Subcutaneous abdominal adipose tissue (tissue), 5 donors: Measurements from ENCODE around the gene SYNPO2L.

Experiments used
- H3K27ac ChIP-seq: one replicate; pipeline ENCODE4 v1.7.0; 2013; ENCODE audit warnings: low read depth, mild to moderate bottlenecking, inconsistent platforms, low read length, moderate library complexity
- H3K27me3 ChIP-seq, 5 donors: one replicate each; pipeline ENCODE4 v1.7.0; 2013; ENCODE audit warnings: low read length in 5 of 5, inconsistent platforms in 1 of 5; ENCODE audit not compliant: control insufficient read depth in 5 of 5, insufficient read depth in 4 of 5
- H3K36me3 ChIP-seq, 5 donors: one replicate each; pipeline ENCODE4 v1.7.0; 2013; ENCODE audit warnings: low read length in 5 of 5; ENCODE audit not compliant: control insufficient read depth in 5 of 5, insufficient read depth in 5 of 5
- H3K4me1 ChIP-seq, 5 donors: one replicate each; pipeline ENCODE4 v1.7.0; 2013; ENCODE audit warnings: low read length in 5 of 5, mild to moderate bottlenecking in 3 of 5, moderate library complexity in 1 of 5; ENCODE audit not compliant: control insufficient read depth in 5 of 5, insufficient read depth in 5 of 5
- H3K4me3 ChIP-seq, 5 donors: one replicate each; pipeline ENCODE4 v1.7.0; 2013; ENCODE audit warnings: low read length in 5 of 5, low read depth in 1 of 5
- H3K9ac ChIP-seq, 5 donors: one replicate each; pipeline ENCODE4 v1.7.0; 2013; ENCODE audit warnings: low read length in 5 of 5, mild to moderate bottlenecking in 4 of 5, moderate library complexity in 3 of 5
- H3K9me3 ChIP-seq, 5 donors: one replicate each; pipeline ENCODE4 v1.7.0; 2013; ENCODE audit warnings: low read length in 5 of 5; ENCODE audit not compliant: control insufficient read depth in 5 of 5
- donor health status: healthy.
- donor health status: healthy.
- donor health status: healthy.
- donor health status: healthy.
- donor health status: healthy.

Gene SYNPO2L

DNA sequence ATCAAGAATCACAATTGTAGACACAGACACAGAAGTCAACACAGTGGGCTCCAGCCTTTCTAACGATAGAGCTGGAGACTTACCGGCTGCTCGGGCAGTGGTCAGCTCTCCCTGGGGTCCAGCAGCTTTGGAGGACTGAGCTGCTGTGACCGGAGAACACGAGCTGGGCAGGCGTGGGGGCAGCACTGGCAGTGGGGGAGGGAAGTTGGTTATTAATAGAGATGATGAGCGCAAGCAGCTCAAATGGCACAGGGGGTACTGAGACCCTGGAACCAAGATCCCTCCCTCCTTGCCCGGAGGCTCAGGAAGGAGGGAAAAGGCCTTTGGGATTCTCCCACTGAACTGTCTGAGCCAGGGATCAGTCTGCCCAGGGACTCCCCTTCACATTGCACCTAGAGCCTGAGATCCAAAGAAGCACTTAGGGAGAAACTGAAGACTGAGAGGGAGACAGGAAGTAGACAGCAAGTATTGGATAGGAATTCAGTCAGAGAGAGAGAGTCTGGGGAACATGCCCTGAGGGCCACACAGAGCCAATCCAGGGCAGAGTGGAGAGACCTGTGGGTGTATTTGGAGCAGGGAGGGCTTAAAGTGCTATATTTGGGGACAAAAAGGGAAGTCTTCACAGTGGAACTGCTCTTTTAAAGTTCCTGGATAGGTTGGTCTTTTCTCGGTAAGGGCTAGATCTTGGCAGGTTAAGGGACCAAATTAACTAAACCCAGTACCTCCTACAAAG lies 14.3 kb downstream of the SYNPO2L start, which contains the start of gene MYOZ1:
TSS of gene MYOZ1 (minus strand) at position 147 of the 733 bp plus-strand sequence. CDS start 1,457 bp downstream, outside the sequence.
- Histone ChIP-seq H3K27me3 (peaks cover 0 to 4% (median 0%) of the 10 kb centered on the region in 5 donors), H3K9ac (no peak within 1 kb of the TSS), H3K4me1 (peaks cover 0 to 10% (median 3%) of the 10 kb centered on the region in 5 donors), H3K27ac (no peak within 1 kb of the TSS), H3K9me3 (no peaks in the 10 kb centered on the region), H3K4me3 (no peak within 1 kb of the TSS), H3K36me3 (no peaks in the 10 kb centered on the region)

- Histone ChIP-seq H3K9ac (no peak overlapping the region), H3K9me3 (no peaks in the 10 kb centered on the region), H3K4me1 (peaks cover 0 to 10% (median 3%) of the 10 kb centered on the region in 5 donors), H3K27ac (no peak overlapping the region), H3K36me3 (no peaks in the 10 kb centered on the region), H3K27me3 (peaks cover 0 to 4% (median 0%) of the 10 kb centered on the region in 5 donors), H3K4me3 (no peak overlapping the region)
Measured at GRCh38 chr10:73639286-73639685, 16.5 kb downstream of the SYNPO2L start.

GRCh38 chr10:73635781-73636180 lies 20.0 kb downstream of the SYNPO2L start:
- Histone ChIP-seq H3K27me3 (peaks cover 0 to 4% (median 0%) of the 10 kb centered on the region in 5 donors), H3K9me3 (no peaks in the 10 kb centered on the region), H3K27ac (no peak overlapping the region), H3K36me3 (no peaks in the 10 kb centered on the region), H3K9ac (no peak overlapping the region), H3K4me1 (peaks cover 0 to 5% (median 0%) of the 10 kb centered on the region in 5 donors), H3K4me3 (no peak overlapping the region)

DNA sequence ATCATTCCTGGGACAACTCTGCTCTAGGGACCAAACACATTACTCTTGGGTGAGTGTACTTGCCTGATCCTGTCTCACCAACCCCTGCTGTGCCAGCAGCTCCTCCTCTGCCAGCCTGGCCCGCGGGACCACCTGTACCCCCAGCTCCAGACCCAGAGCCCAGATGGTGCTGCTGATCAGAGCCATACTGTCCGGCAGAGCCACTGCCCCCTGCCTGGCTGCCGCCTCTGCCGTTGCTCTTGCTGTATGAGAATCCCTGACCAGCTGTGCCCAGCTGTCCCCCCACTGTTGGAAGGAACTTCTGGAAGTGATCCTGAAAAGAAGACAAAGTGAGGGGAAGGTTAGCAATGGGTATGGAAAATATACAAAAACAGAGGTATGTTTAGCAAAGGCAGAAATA lies 21.4 kb downstream of the SYNPO2L start:
- no peak overlapping the region for H3K4me3 ChIP-seq
- no peaks in the 10 kb centered on the region for H3K9me3 ChIP-seq

DNA sequence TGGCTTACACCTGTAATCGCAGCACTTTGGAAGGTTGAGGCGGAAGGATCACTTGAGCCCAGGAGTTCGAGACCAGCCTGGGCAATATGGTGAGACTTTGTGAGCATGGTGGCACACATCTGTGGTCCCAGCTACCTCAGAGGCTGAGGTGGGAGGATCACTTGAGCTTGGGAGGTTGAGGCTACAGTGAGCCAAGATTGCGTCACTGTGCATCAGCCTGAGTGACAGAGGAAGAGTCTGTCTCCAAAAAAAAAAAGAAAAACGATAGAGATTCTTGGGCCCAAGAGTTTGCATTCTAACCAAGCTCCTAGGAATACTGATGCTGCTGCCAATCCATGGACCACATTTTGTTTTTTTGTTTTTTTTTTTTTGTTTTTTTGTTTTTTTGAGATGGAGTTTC lies 26.7 kb downstream of the SYNPO2L start:
- H3K4me1 ChIP-seq, result peaks cover 0 to 18% (median 11%) of the 10 kb centered on the region in 5 donors
- H3K36me3 ChIP-seq, result no peaks in the 10 kb centered on the region
- peaks cover 0 to 3% (median 0%) of the 10 kb centered on the region in 5 donors for H3K27me3 ChIP-seq
- no peak overlapping the region for H3K4me3 ChIP-seq
- H3K9me3 ChIP-seq, result no peaks in the 10 kb centered on the region
- H3K9ac ChIP-seq, result no peak overlapping the region
- no peak overlapping the region for H3K27ac ChIP-seq

More for the DNA sequence above, 21.4 kb downstream of the SYNPO2L start:
- Histone ChIP-seq H3K4me1 (no peaks in the 10 kb centered on the region), H3K9ac (no peak overlapping the region), H3K27me3 (peaks cover 0 to 3% (median 0%) of the 10 kb centered on the region in 5 donors), H3K36me3 (no peaks in the 10 kb centered on the region), H3K27ac (no peak overlapping the region)

GRCh38 chr10:73628405-73628804 lies 27.4 kb downstream of the SYNPO2L start:
- peaks cover 0 to 18% (median 11%) of the 10 kb centered on the region in 5 donors for H3K4me1 ChIP-seq
- H3K27me3 ChIP-seq, result no peaks in the 10 kb centered on the region
- H3K27ac ChIP-seq, result no peak overlapping the region
- no peaks in the 10 kb centered on the region for H3K9me3 ChIP-seq
- no peaks in the 10 kb centered on the region for H3K36me3 ChIP-seq
- no peak overlapping the region for H3K4me3 ChIP-seq
- H3K9ac ChIP-seq, result no peak overlapping the region

GRCh38 chr10:73627300-73627699 lies 28.5 kb downstream of the SYNPO2L start:
- Histone ChIP-seq H3K36me3 (no peaks in the 10 kb centered on the region), H3K9ac (no peak overlapping the region), H3K27ac (no peak overlapping the region), H3K27me3 (no peaks in the 10 kb centered on the region), H3K9me3 (no peaks in the 10 kb centered on the region), H3K4me3 (no peak overlapping the region), H3K4me1 (peaks cover 0 to 18% (median 11%) of the 10 kb centered on the region in 5 donors)

GRCh38 chr10:73625884-73626752 lies 29.7 kb downstream of the SYNPO2L start:
- peak overlapping the region; percentile 42 for H3K27ac ChIP-seq
- peak overlapping the region; percentile 77 to 96 (median 82) for H3K4me3 ChIP-seq
- no peaks in the 10 kb centered on the region for H3K27me3 ChIP-seq
- peaks cover 0 to 18% (median 11%) of the 10 kb centered on the region in 5 donors for H3K4me1 ChIP-seq
- no peaks in the 10 kb centered on the region for H3K9me3 ChIP-seq
- peak overlapping the region; percentile 22 to 87 (median 72) for H3K9ac ChIP-seq
- H3K36me3 ChIP-seq, result no peaks in the 10 kb centered on the region

DNA sequence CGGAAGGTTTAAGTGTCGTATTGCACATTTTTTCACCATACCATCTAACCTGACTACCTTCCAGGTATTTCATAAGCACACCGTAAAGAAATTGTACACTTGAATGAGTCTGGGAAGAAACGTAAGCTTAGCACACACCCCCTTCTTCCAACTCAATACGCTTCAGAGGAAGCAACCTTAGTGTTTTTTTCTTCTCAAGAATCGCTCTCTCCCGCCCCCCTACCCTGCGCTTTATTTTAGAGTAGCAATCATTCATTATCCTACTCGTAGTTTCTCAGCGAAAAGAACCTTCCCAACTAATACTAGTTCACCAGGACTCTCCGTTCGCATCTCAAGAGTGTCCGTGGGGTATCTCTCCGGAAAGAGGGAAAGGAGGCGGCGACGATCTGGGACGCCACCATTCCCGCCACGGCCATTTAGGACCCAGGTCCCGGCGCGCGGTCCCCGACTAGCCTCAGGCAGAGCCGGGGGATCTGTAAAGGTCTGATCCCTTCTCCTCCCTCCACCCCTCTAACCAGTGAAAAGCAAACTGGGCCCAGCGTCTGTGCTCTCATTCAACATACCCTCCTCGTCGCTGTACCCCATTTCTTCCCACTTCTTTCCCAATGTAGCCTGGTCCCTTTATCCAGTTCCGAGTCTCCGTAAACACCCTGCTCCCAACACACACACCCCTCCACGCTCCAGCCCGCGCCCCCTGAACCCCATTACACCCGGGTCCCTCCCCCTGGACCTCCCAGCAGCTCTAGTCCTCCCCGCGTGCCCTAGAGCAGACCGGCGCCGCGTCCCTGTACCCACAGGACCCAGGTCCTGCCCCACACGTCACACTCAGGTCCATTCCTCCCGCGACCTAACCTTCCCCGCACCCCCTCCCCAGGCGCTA lies 30.6 kb downstream of the SYNPO2L start:
- peak overlapping the region; percentile 79 to 92 (median 87) for H3K9ac ChIP-seq
- peaks cover 0 to 18% (median 11%) of the 10 kb centered on the region in 5 donors for H3K4me1 ChIP-seq
- H3K27ac ChIP-seq, result peak overlapping the region; percentile 61
- H3K4me3 ChIP-seq, result peak overlapping the region; percentile 77 to 96 (median 93)
- no peaks in the 10 kb centered on the region for H3K36me3 ChIP-seq
- H3K27me3 ChIP-seq, result no peaks in the 10 kb centered on the region
- H3K9me3 ChIP-seq, result no peaks in the 10 kb centered on the region
